A549 treated with CpdA at 1 μM for 4 hours (cell line): ENCODE measurements around the gene RNF6. TPM values are rescaled to one million over a fixed set of nuclear protein-coding genes. Genes with fewer than 3 reads are reported as not detected.

ENCODE experiments used
- total RNA-seq: library from RNA; stranded (reverse); fragments of 200-300 nt; extraction: Qiagen RNA extraction; gene quantifications from 5 replicates; pipeline ENCODE4 v1.2.3, GENCODE V29; 2022; ENCODE audit warnings: low read depth

RNF6 gene
- total RNA-seq, result 28.1 to 37.5 TPM (median 29.2 TPM) in 5 replicates

GRCh38 chr13:26221721-26222519 lies at the start of gene RNF6:
RNF6 (minus strand) TSS chr13:26222314; CDS start chr13:26219649, 2,665 bp downstream.

GRCh38 chr13:26253787-26254582 lies 31.9 kb upstream of the RNF6 start, which contains the start of gene CDK8:
CDK8 (plus strand) TSS chr13:26254129; CDS start chr13:26254642, 513 bp downstream.

Other genes with a start within 250 kb of the RNF6 start
- gene SHISA2, start 170.3 kb downstream of the RNF6 start, total RNA-seq, result 0.01 TPM in 1 of 5 replicates, not detected in the others
- 12.2 to 13.3 TPM (median 12.7 TPM) in 5 replicates for gene CDK8, start 31.8 kb upstream of the RNF6 start, total RNA-seq